Measurements from ENCODE around the gene COX20.

The COX20 gene

DNA sequence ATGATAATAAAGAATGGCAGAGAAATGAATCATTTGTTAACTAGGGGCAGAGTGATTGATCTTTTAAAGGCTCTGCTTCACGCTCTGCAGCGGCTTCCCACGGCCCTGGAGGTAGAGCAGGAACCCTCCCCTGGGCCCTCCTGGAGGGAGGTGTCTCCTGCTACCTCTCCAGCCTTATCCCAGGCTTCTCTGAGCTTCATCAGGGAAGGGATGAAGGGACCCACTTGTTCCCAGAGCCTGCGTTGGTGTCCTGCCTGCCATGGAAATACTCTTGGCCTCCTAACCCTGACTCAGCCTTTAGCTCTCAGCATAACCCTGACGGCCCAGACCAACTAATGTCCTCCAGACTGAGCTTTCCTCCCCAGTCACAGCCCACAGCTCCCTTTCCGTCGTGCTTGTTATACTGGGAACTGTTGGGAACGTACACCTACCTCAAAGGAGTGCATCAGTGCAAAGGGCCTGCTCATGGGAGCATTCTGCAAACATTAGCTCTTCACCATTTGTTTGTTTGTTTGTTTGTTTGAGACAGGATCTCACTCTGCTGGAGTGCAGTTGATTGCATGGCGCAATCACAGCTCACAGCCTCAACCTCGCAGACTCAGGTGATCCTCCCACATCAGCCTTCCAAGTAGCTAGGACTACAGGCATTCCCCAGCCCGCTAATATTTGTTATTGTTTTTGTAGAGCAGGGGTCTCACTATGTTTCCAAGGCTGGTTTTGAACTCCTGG is 46.3 kb downstream of the COX20 start:
- DNase-seq = no peak

DNA sequence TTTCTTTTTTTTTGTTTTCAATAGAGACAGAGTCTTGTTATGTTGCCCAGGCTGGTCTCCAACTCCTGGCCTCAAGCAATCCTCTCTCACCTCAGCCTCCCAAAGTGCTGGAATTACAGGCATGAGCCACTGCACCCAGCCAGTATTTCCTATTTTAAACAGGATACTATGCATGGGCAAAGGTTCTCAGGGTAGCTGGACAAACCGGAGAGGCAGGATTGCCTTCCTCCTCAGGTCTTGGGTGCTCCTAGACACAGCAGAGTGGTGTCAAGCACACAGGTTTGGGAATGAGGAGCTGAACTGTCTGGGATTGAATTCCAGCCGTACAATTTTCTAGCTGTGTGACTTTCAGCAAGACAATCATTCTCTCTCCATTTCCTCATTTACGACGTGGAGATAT is 51.8 kb downstream of the COX20 start:
- no peak for DNase-seq

DNA sequence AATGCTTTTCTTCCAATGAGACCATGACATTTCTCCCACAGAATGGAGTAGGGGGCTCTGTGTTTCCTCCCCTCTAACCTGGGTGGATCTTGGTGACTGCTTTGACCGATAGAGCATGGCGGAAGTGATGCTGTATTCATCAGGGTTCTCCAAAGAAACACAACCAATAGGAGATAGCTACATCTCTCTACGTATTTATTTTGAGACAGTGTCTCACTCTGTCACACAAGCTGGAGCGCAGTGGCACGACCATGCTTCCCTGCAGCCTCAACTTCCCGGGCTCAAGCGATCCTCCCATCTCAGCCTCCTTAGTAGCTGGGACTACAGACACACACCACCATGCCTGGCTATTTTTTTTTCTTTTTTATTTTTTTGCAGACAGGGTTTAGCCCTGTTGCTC is 58.4 kb downstream of the COX20 start:
- DNase-seq = no peak

Measured in eye (tissue), 1 donor.